GM12891 (cell line): Measurements from ENCODE around the gene TRIM47.

ENCODE experiments used
- DNase-seq: peaks from one replicate; pipeline ENCODE4 v3.0.0; 2011; ENCODE audit warnings: low spot score; ENCODE audit not compliant: insufficient read length
- FAIRE-seq: peaks from 2 replicates; lab custom pipeline; 2011; peaks lifted over from hg19 to GRCh38; lab: Jason Lieb, UNC
- PAX5 ChIP-seq: IDR thresholded peaks from 2 replicates; pipeline ENCODE4 v1.6.1; 2011; ENCODE audit warnings: low read length, moderate library complexity, mild to moderate bottlenecking; ENCODE audit not compliant: insufficient read depth, severe bottlenecking
- POLR2A ChIP-seq: IDR thresholded peaks from 2 replicates; pipeline ENCODE4 v1.6.1; 2011; ENCODE audit warnings: low read depth, low read length, control low read depth
- POLR2AphosphoS5 ChIP-seq: IDR thresholded peaks from 2 replicates; pipeline ENCODE4 v1.6.1; 2011; ENCODE audit warnings: low read depth, low read length, control low read depth
- POU2F2 ChIP-seq: IDR thresholded peaks from 2 replicates; pipeline ENCODE4 v1.6.1; 2011; ENCODE audit warnings: low read depth, mild to moderate bottlenecking, control low read depth, low read length, moderate library complexity
- SPI1 ChIP-seq: IDR thresholded peaks from 2 replicates; pipeline ENCODE4 v1.6.1; 2011; ENCODE audit warnings: low read depth, low read length, control low read depth
- TAF1 ChIP-seq: IDR thresholded peaks from 2 replicates; pipeline ENCODE4 v1.6.1; 2011; ENCODE audit warnings: low read depth, low read length, control low read depth

The TRIM47 gene

GRCh38 chr17:75909051-75909811 lies 30.9 kb upstream of the TRIM47 start:
- TF ChIP-seq POLR2A: no peak
- no peak for TF ChIP-seq SPI1
- no peak for TF ChIP-seq POU2F2
- TF ChIP-seq TAF1: no peak
- TF ChIP-seq POLR2AphosphoS5: no peak
- no peak for TF ChIP-seq PAX5
- FAIRE-seq: no peak
- DNase-seq: no peak

GRCh38 chr17:75908201-75908600 lies 29.8 kb upstream of the TRIM47 start:
- DNase-seq: no peak
- no peak for FAIRE-seq
- TF ChIP-seq POLR2A: no peak
- no peak for TF ChIP-seq TAF1
- TF ChIP-seq POU2F2: no peak
- no peak for TF ChIP-seq SPI1
- TF ChIP-seq PAX5: no peak
- TF ChIP-seq POLR2AphosphoS5: no peak

- FAIRE-seq: no peak
- no peak for TF ChIP-seq PAX5
- TF ChIP-seq SPI1: no peak
- no peak for TF ChIP-seq TAF1
- no peak for TF ChIP-seq POLR2A
- TF ChIP-seq POLR2AphosphoS5: no peak
- no peak for TF ChIP-seq POU2F2
- DNase-seq: no peak
Observed at GRCh38 chr17:75906143-75906884, 27.9 kb upstream of the TRIM47 start.

- TF ChIP-seq SPI1 (no peak), PAX5 (peak; percentile 76), POLR2A (peak; percentile 57; the same call in 1 of the 2 replicates), POU2F2 (0 out of 2 replicates have a peak, but pooled peaks have one; percentile 53), TAF1 (peak; percentile 83), POLR2AphosphoS5 (peak; percentile 65; the same call in 1 of the 2 replicates)
- FAIRE-seq (peak; percentile 97), DNase-seq (peak; percentile 99)
Observed at GRCh38 chr17:75904749-75905521, 26.6 kb upstream of the TRIM47 start, which contains the start of gene MRPL38. TSS of gene MRPL38 (minus strand) at chr17:75904884. CDS start at chr17:75904875, 9 bp downstream.

GRCh38 chr17:75902406-75902805 lies 24.0 kb upstream of the TRIM47 start:
- DNase-seq: no peak
- FAIRE-seq: no peak
- TF ChIP-seq PAX5: no peak
- peak; percentile 12; the same call in 1 of the 2 replicates for TF ChIP-seq POLR2AphosphoS5

GRCh38 chr17:75901727-75902126 lies 23.3 kb upstream of the TRIM47 start:
- FAIRE-seq: no peak
- DNase-seq: no peak
- no peak for TF ChIP-seq TAF1
- TF ChIP-seq PAX5: no peak
- TF ChIP-seq POLR2AphosphoS5: no peak
- TF ChIP-seq POLR2A: no peak
- TF ChIP-seq SPI1: no peak
- no peak for TF ChIP-seq POU2F2

- DNase-seq (no peak), FAIRE-seq (no peak)
- TF ChIP-seq POLR2AphosphoS5 (no peak), PAX5 (no peak), TAF1 (no peak), POLR2A (no peak), SPI1 (no peak), POU2F2 (no peak)
Observed at GRCh38 chr17:75900691-75901533, 22.5 kb upstream of the TRIM47 start.

- no peak for DNase-seq
- FAIRE-seq: no peak
- TF ChIP-seq POLR2A (no peak), PAX5 (no peak), SPI1 (no peak), POU2F2 (no peak), POLR2AphosphoS5 (no peak), TAF1 (no peak)
Observed at GRCh38 chr17:75899767-75900468, 21.5 kb upstream of the TRIM47 start.
